HG03196 (cell line): ENCODE results near the gene INO80C.

Source experiments
- ATAC-seq: cut with Tn5 transposase; IDR thresholded peaks from one replicate; pipeline ENCODE4 v1.9.1; 2021; ENCODE audit not compliant: unreplicated experiment

The INO80C gene

DNA sequence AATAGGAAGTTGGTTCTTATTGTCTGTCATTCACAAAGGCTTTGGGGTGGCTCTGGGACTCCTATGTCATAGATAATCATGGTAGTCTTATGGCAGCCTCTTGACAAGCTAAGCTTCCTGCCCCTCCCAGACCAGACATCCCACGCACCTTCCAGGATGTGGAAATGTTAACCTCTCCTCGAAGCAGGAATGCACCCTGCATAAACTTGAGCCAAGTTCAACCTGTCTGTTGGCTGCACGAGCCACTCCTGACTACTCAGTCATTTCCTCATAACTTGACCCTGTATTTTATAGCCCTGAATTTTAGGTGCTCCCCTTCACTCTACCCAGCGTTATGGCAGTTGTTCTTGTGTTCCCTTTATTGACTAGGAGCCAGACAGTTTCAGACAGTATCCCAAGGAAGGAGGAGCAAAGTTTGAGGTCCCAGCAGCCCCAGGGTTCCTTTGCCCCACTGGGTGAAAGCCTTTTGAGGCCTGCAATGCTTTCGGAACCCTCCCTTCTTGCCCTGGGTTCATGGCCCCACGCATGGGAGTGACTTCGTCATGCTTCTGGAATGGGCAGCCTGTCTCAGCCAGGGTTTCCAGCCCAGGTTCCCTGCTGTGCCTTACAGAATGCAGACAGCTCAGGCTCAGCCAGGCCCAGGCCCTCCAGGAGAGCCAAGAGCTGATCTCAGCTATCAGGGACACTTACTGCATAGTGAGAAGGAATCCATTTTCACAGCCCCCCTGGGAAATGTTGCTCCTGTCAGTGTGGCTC is 15.6 kb upstream of the INO80C start:
- no peak for ATAC-seq

DNA sequence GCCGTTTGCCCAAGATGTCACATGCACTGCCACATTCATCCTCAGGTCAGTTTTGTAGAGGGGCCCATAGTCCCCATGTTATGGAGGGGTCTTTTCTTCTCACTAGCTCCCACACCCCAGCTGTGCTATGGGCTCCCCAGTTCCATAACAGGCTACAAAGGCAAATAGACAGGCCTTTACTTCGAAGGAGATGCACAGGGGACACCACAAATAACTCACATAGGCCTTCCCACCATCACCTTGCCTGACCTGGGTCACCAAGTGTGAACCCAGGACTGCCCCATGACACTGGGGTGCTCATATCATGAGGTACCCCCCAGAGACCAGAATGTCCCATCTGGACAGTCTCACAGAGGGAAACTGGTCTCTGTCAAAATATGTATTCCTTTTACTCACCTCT is 15.0 kb upstream of the INO80C start:
- ATAC-seq = no peak

DNA sequence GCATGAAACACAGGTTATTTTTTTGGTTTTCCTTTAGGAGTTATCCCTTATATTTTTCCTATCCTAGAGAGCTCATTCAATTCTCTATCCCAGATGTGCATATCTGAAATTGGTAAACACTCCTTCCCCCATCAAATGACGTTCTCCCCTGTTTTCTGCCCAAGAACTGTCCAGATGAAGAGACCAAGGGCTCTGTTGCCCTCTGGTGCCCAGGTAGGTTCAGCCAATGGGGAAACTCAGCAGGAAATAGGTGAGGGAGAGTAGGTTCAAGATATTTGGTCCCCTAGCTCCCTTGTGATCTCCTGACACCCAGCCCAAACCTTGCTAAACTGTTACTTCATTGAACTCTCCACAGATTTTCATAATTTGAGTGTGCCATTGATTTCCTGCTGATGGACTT is 14.1 kb upstream of the INO80C start:
- ATAC-seq = no peak

DNA sequence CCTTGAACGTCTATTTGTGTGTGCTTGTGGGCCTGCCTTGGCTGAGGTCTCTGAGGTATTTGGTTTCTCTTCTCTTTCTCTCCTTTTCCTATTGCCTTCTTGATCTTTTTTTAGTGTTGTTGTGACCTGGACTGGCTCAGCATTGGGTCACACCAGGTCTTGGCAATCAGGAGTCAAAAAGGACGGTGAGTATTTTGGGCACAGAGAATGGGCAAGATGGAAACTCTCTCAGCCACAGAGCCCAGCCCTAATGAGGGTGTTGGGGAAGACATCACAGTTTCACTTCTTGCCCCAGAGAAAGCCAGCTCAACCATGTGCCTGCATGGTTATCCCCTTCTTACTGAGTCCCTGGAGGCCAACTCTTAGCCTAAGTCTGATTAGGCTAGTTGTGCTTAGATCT is 13.7 kb upstream of the INO80C start:
- ATAC-seq = peak; percentile 90

DNA sequence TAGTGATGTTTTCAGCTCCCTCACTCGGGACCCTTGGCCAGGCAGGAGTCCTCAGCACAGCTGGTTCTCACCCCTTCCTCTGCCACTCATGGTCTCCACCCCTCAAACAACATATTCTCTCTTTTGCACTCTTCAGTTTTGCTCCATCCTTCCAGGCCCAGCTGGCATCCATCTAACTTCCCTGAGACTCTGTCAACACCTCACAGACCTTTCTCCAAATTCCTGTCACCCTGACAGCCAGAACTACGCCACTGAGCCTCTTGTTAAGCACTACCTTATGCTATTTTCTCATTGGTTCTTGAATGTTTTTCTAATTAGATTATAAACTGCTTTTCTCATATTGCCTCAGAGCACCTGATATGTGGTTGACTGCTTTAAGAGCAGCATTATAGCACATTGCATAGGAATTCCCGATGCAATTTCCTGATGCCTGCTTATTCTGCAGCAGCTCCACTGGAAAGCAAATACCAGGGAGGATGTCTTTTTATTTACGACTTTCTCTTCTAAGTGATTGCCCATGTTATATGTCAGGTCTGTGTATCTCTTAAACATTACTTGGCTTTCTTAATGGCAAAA is 12.4 kb upstream of the INO80C start:
- ATAC-seq = no peak

DNA sequence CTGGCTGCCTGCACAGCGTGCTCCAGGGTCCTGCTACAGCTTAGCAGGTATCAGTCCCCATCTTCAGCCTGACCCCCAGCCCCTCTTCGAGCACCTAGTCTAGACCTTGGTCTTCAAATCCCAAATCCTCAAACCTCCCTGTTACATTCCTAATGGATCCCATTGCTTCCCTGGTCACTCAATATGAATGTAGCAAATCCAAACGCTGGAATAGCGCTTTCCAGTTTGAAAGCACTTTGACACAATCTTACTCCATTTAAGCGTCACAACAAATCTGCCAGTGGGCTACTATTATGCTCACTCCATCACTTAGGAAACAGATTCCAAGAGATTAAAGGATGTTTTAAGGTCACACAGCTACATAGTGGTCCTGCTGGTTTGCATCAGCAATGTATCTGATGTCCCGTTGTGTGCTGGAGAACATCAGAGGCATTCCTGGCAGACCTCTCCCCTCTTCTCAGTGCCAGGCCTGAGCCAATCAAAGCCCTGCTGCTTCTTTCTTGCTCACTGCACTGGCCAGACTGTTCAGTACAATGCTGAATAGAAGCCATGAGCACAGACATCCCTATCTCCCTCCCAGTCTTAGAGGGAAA is 11.1 kb upstream of the INO80C start:
- ATAC-seq = no peak

DNA sequence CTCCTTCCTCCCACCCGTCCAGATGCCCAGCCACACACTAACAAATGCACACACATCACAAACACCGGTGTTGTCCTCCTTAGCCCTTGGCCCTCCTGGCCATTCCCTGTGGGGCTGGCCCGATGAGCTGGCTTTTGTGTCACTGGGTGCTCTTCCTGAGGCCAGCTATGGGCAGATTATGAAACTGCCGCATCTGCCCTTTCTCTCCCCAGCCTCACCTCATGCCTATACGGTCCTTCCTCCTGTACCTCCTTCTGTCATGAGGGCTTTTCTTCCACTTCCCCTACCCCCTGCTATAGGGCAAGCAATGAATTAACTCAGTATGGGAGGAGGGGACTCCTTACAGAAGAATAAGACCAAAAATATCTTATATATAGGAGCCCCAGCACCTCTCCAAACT is 10.3 kb upstream of the INO80C start:
- ATAC-seq = no peak

DNA sequence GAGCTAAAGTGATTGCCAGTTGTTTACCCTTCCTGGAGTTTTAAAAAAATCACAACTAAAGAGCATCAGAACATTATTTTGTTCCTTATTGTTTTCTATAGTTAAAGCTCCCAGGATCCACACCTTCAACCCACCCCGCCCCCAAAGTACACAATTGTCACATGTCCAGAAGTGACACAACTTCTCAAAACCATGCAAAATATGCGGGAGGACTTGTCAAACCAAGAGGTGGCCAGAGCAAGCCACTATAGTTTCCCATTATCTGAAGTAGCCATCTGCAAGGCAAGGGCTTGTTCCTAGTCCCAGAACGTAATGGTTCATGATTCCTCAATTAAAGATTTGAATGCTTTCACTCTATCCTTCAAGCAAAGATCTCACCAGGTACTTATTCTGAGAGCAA is 9.9 kb upstream of the INO80C start:
- ATAC-seq = no peak

DNA sequence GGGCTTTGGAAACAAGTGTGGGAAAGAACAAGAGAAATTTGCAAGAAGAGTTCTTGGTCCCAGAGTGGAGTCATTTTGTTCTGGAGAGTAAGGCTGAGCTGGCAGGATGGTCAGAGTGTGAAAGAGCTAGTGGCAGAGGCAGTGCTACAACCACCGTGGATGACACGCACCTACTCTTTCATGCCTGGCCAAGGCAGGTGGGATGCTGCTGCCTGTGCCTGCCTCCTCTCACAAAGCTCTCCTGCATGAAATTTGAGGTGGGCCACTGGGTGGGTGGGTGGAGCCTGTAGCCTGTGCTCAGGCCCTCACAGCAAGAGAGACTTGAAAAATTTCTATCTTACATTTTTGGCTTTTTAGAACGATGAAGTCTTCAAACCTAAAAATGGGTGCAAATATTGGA is 9.4 kb upstream of the INO80C start:
- no peak for ATAC-seq

DNA sequence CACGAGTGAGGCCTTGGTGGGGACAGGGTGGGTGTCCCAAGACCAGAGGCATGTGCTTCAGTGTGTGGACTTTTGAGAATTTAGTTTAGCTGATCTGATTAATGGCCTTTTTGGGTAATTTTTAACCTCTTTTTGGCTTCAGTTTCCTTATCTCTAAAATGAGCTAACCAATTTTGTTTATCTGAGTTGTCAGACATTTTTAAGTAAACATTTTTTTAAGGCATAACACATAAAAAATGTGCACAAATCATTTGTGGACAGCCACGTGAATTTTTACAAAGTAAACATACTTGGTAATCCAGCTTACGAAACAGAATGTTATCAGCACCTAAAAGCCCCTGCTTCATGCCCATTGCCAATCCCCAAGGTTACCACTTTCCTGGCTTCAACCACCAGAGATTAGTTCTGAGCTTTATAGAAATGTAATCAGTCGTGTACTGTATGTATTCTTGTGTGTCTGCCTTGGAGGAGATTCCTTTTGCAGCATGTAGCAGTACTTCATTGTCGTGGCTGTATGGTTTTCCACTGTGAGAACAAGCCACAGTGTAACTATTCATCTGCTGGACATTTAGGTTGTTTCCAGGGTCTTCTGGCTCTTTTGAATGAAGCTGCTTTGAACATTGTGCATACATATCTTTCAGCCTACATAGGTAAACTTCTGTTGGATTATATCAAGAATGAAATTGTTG is 8.4 kb upstream of the INO80C start:
- ATAC-seq = no peak

DNA sequence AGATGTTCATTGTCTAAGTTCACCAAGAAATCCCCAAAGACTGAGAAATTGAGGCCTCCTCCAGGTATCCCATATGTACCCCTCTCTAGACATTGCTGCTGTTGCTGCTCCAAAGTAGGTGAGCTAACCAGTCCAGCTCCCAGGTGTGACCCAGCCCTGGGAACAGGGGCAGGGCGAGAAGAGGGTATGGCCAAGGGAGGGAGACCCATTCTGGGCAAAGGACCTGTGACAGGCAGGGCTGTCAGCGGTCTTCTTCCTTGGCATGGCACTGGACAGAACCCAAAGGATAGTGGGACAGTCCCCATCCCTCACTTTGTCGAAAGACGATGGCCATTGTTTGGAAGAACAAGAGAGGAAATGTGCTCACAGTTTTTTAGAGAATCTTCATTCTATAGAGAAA is 7.2 kb upstream of the INO80C start:
- ATAC-seq = no peak

DNA sequence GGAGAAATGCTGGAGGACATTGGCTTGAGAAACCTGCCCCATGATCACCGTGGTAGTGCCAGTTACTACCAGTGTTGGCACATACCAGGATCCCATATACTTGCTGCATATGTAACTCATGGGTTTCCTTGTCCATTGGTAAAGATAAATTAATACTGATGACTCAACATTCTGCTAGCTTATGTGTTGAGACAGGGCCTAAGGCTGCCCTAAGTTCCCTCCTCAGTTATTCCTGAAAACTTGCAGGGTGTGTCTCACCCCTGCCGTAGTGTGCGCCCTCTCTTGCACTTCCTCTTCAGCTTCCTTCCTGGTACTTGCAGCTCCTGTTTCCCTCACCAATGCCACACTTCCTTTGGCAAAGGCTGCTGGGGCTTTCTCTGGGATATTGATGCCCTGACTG is 4.3 kb upstream of the INO80C start:
- ATAC-seq = no peak

DNA sequence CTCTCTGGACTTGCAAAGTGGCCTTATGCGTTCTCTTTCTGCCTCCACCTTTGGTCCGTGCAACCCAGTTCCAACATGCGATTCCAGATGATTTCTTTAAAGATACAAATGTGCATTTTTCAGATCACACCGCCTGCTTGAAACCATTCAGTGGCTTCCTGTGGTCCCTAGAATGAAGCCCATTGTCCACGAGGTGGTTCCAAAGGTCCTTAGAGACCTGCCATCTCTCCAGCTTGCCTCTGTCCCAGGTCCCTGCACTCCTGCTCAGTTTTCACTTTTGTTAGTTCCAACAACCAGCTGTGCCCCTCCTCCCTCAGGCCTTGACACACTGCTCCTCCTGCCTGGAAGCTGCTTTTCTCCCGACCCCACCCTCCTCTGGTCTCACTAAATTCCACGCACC is 3.6 kb upstream of the INO80C start:
- ATAC-seq = no peak

DNA sequence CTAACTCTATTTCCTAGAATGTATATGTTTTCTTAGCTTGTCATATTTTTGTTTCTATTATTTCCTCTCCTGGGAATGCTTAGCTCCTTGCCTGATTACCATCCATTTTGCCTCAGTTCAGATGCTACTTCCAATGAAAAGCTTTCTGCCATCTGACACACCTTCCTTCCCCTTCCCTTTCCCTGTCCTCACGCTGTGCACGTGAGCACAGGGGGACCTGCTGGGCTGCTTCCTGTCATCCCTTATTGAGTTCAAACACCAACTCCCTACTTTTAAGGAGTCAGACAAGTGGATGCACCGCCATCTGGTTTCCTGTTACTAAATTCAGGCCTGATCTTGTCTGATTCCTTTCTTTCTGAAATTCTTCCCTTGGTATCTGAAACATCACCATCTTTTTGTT is 2.4 kb upstream of the INO80C start:
- no peak for ATAC-seq

DNA sequence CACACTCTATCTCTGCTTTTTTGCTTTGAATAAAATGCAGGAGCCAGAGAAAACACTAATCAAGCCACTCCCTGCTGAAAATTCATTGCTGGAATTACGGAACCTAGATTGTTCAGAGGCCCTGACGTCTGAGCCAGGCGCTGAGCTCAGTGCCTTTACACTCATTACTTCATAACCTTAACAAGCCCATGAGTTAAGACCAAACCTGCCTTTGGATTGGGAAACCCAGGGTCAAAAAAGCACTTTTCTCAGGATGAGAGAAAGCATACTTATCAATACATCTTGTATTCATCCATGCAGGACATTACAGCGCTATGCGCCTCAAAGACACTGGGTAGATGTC is 762 bp downstream of the INO80C start:
- ATAC-seq = peak; percentile 11

DNA sequence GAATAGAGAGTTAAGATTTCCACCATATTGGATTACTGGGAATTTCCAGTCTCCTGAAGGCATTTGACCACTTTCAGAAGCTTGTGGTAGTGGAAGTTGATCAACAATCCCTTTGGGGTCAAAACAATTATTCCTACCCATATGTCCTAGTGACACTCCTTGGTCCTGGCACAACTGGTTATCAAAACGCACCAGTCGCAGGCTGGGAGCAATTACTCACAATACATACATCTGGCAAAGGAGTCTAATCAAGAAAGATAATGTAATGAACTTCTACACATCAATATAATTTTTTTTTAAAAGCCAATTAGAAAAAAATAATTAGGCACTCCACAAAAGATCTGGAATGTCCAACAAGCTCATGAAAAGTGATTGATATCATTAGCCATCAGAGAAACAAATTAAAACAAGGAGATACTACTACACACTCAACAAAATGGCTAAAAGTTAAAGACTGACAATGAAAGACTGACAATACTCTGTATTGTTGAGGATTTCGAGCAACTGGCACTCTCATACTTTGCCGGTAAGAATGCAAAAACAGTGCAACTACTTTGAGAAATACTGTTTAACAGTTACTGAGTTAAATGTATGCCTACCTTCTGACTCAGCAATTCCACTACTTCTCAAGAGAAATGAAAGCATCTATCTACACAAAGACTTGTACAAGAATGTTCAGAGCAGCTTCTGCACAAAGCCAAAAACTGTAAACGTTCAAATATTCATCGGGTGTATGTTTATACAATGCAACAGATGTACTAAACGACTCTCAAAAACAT is 2.0 kb downstream of the INO80C start:
- ATAC-seq = no peak

DNA sequence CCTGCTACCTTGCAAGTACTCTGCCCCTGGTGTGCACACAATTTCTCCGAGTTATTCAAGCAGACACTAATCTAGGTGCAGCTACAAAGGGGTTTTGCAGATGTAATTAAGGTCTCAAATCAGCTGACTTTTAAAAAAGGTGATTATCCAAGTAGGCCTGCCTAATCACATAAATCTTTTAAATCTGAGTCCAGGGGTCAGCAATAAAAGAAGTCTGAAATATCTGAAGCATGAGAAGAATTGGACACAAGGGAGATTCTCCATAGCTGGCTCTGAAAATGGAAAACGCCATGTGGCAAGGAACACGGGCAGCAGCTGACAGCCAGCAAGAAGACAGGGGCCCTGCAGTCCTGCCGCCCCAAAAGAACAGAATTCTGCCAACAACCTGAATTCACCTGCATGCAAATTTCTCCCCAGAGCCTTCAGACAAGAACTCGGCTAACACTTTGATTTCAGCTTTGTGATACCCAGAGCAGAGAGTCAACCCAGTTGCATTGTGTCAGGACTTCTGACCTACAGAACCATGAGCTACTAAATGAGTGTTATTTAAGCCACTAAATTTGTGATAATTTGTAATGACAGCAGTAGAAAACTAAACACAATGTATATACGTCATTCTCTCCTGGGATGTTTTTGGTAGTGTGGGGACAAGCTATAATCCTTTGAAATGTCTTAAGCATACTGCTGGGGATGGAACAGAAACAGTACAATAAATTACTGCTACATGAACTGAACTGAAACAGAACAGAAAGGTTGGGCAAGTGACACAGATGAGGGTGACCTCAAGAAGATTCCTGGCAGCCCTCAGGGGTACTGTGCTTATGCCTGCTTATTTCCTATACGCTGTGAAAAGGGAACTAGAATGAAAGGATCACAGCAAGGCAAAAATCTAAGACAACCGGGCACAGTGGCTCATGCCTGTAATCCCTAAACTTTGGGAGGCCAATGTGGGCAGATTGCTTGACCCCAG is 3.2 kb downstream of the INO80C start:
- no peak for ATAC-seq

DNA sequence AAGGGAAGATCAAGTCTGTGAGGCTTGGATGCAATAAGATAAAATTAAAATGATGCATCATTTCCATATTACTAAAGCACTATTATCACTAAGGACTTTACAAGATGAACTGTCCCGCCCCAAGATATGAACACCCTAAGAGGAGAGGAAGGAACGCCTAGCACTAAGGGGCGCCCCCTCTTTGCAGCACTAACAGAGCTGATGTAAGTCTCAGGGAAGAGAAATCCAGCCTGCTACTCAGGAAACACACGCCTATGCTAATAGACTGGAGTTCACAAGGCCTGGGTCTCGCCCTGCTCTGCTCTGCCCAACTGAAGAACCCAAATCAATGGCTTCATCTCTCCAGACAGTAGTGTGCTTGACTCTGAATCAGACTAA is 6.1 kb downstream of the INO80C start:
- ATAC-seq = no peak

DNA sequence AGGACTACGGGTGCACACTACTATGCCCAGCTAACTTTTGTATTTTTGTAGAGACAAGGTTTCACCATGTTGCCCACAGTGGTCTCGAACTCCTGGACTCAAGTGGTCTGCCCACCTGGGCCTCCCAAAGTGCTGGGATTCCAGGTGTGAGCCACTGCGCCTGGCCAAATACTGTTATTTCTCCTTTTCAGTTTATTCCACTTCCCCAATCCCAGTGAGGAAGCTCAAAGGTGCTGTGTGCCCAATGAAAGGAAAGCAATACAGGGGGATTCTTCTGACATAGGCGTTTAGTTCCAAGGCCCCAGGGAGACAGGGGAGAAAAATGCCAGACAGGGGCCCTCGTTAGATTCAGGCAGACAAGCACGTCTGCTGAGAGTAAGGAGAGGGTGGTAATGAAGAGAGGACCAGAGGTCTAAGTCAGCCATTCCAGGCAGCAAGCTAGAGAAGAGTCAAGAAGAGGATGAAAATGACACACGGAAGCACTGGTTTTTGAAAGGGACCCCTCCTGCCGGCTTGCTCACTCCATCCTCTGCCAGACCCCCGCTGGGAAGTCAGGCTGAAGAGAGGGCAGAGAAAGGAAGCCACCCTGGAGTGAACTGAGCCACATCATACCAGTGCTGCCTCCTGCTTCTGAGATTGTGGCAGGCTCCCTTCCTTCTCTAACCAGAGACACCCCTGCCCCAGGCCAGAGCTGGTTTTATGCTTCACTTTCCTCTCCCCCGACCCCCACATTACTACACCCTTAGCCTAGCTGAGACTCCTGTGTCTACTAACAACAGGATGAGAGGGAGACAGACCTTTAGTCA is 6.7 kb downstream of the INO80C start:
- ATAC-seq = no peak
